ENCODE measurements around the gene FBXO42. TPM values are rescaled to one million over a fixed set of nuclear protein-coding genes. Genes with fewer than 3 reads are reported as not detected.

Gene FBXO42
- total and polyA plus RNA-seq, 2 of the 13 experiments (the other 11 are each of a cell fraction or from before 2014, with no cell fraction given): 7.6 to 17.5 TPM

- H3K27ac ChIP-seq (ENCODE audit: extremely low read length, insufficient read depth, low read length): no peak overlapping the region
- DNase-seq (ENCODE audit: low spot score) (no peak), ATAC-seq (no peak), FAIRE-seq (no peak)
- peaks cover 10% of the 10 kb centered on the region for H3K4me1 ChIP-seq (ENCODE audit: insufficient read depth, low read length)
- CTCF ChIA-PET (ENCODE audit: low intra/inter-chr PET ratio, low total read pairs): no interaction called here
- in situ Hi-C loops (cut with HindIII; ENCODE audit: extremely low pct_ligation_motif_present, low pct_unique_long_range_greater_than_20kb): no loop called here
- intact Hi-C loops (cut with micrococcal nuclease; ENCODE audit: unreplicated experiment): no loop called here
- H3K79me2 ChIP-seq (ENCODE audit: insufficient read depth, low read length): peaks cover 25% of the 10 kb centered on the region
- POLR2A ChIA-PET: no interaction called here
- H3K4me2 ChIP-seq (ENCODE audit: low read depth, low read length): no peak overlapping the region
- H3K36me3 ChIP-seq (replicated peaks in 1 of 2; ENCODE audit: control insufficient read depth in 1 of 2, insufficient read depth in 2 of 2, low read length in 2 of 2): peaks cover 0 to 6% of the 10 kb centered on the region in 2 experiments; a peak in 1 of 5 replicates
- H3K27me3 ChIP-seq (ENCODE audit: control insufficient read depth in 1 of 2, insufficient read depth in 2 of 2, low read length in 2 of 2): no peaks in the 10 kb centered on the region
- no TSS peak for BruUV-seq (replicated peaks)
- H3K9me3 ChIP-seq (ENCODE audit: low read length): no peaks in the 10 kb centered on the region
- no peak overlapping the region for H2AFZ ChIP-seq (ENCODE audit: low read length)
- no peak overlapping the region for H3K9ac ChIP-seq (ENCODE audit: insufficient read depth, low read depth, low read length)
- no peaks in the 10 kb centered on the region for H4K20me1 ChIP-seq (ENCODE audit: insufficient read depth, low read length)
- TF ChIP-seq MEIS2 (CRISPR knock-in tag; IDR thresholded peaks at IDR 0.05) (no peak), ZNF781 (CRISPR knock-in tag; IDR thresholded peaks at IDR 0.05; ENCODE audit: borderline replicate concordance, not compliant biosample characterization) (no peak), ZNF256 (CRISPR knock-in tag; conservative IDR thresholded peaks at IDR 0.05) (no peak), HNRNPLL (IDR thresholded peaks at IDR 0.05; ENCODE audit: low read depth, low read length, poor library complexity, severe bottlenecking) (no peak), CEBPG (CRISPR knock-in tag; IDR thresholded peaks at IDR 0.05) (no peak), ZNF580 (CRISPR knock-in tag; IDR thresholded peaks at IDR 0.05; ENCODE audit: borderline replicate concordance, low read depth) (no peak), ZNF672 (CRISPR knock-in tag; IDR thresholded peaks at IDR 0.05) (no peak), ARNT2 (CRISPR knock-in tag; IDR thresholded peaks at IDR 0.05; ENCODE audit: low read depth) (no peak), SRSF9 (IDR thresholded peaks at IDR 0.05; ENCODE audit: borderline replicate concordance, insufficient read depth, low read depth, low read length, poor library complexity, severe bottlenecking) (no peak), ZNF10 (CRISPR knock-in tag; IDR thresholded peaks at IDR 0.05; ENCODE audit: borderline replicate concordance, low read depth) (no peak), PAWR (CRISPR knock-in tag; IDR thresholded peaks at IDR 0.05; ENCODE audit: borderline replicate concordance) (no peak), ZNF512 (CRISPR knock-in tag; IDR thresholded peaks at IDR 0.05) (no peak), ZNF282 (IDR thresholded peaks at IDR 0.05; ENCODE audit: partially characterized antibody) (no peak)
- H3K4me3 ChIP-seq (replicated peaks in 1 of 3; ENCODE audit: insufficient read depth in 1 of 3, low read depth in 2 of 3, low read length in 3 of 3): no peak overlapping the region
- 96% methylated on average over 5 of the region's 5 CpGs for WGBS (ENCODE audit: low lambda C conversion rate)
These were observed 25.4 kb downstream of the FBXO42 start for GRCh38 chr1:16326833-16327404.
